Suprapubic skin (tissue), 4 donors: ENCODE data around the gene KIF5A. TPM values are rescaled to one million over a fixed set of nuclear protein-coding genes. Genes with fewer than 3 reads are reported as not detected.
A peak's percentile ranks its signal among the peaks of the same experiment; 100 is the strongest.
"Not testable (repeated sequence)": the region's sequence is repeated elsewhere in the genome, so short reads cannot be mapped to it uniquely, and the experiment has no call there.

Experiments used
- DNase-seq, 2 donors: peaks; one replicate each; pipeline ENCODE4 v3.0.0-alpha.2; 2019; ENCODE audit warnings: low spot score in 2 of 2
- H3K27ac ChIP-seq: fragments of 200-600 bp; sonication (generic); one replicate; pipeline ENCODE4 v1.5.1; 2019
- H3K27me3 ChIP-seq: fragments of 200-600 bp; sonication (generic); one replicate; pipeline ENCODE4 v1.5.1; 2019
- H3K36me3 ChIP-seq: fragments of 200-600 bp; sonication (generic); one replicate; pipeline ENCODE4 v1.5.1; 2019
- H3K4me1 ChIP-seq: fragments of 200-600 bp; sonication (generic); one replicate; pipeline ENCODE4 v1.5.1; 2019
- H3K4me3 ChIP-seq: fragments of 200-600 bp; sonication (generic); one replicate; pipeline ENCODE4 v1.5.1; 2019; ENCODE audit warnings: mild to moderate bottlenecking
- H3K9me3 ChIP-seq: fragments of 200-600 bp; sonication (generic); one replicate; pipeline ENCODE4 v1.5.1; 2019
- CTCF ChIP-seq, 2 donors: fragments of 200-600 bp in 1 of 2; fragments of 450-650 bp in 1 of 2; sonication (generic) in 1 of 2; IDR thresholded peaks; one replicate each; pipeline ENCODE4 v1.5.1; 2016 to 2019; ENCODE audit warnings: antibody characterized with exemption in 2 of 2, mild to moderate bottlenecking in 1 of 2, moderate library complexity in 1 of 2
- EP300 ChIP-seq: sonication (generic); formaldehyde crosslinking; IDR thresholded peaks from one replicate; pipeline ENCODE4 v1.6.1; 2017; ENCODE audit warnings: antibody characterized with exemption
- POLR2A ChIP-seq, 2 donors: fragments of 450-650 bp; IDR thresholded peaks; one replicate each; pipeline ENCODE4 v1.6.1; 2017; ENCODE audit warnings: antibody characterized with exemption in 2 of 2, mild to moderate bottlenecking in 2 of 2, moderate library complexity in 2 of 2
- POLR2AphosphoS5 ChIP-seq, 3 donors: sonication (generic); formaldehyde crosslinking; IDR thresholded peaks; one replicate each; pipeline ENCODE4 v1.6.1; 2017; ENCODE audit warnings: antibody characterized with exemption in 3 of 3
- WGBS: methylation state at CpG from one replicate; pipeline ENCODE4 v1.1.5; 2018; 5-methylcytosine and 5-hydroxymethylcytosine counted together
- total RNA-seq, 4 donors: library from RNA; depleted of rRNA; stranded (reverse); fragments of >200 nt; gene quantifications; one replicate each; pipeline ENCODE4 v1.1.0, GENCODE V29; 2016

Gene KIF5A
- total RNA-seq, result under 1 TPM in 2 of 4 donors, not detected in 2; 0.08 to 0.23 TPM

GRCh38 chr12:57549909-57550640 lies at the start of gene KIF5A:
Gene KIF5A (plus strand): TSS chr12:57550044. CDS start chr12:57550272, 228 bp downstream.
- TF ChIP-seq POLR2AphosphoS5 (IDR thresholded peaks at IDR 0.05) (no peak), CTCF (IDR thresholded peaks at IDR 0.05) (no peak), EP300 (no peak), POLR2A (IDR thresholded peaks at IDR 0.05) (no peak)
- H3K4me1 ChIP-seq, result peaks cover 28% of the 10 kb centered on the region
- peak within 1 kb of the TSS; percentile 49 for H3K4me3 ChIP-seq
- 28% methylated on average over 20 of the region's 52 CpGs for WGBS
- H3K27ac ChIP-seq, result no peak within 1 kb of the TSS
- DNase-seq, result no peak
- no peaks in the 10 kb centered on the region for H3K9me3 ChIP-seq
- peaks cover 37% of the 10 kb centered on the region for H3K27me3 ChIP-seq
- no peaks in the 10 kb centered on the region for H3K36me3 ChIP-seq

- Histone ChIP-seq H3K36me3 (peaks cover 90% of the 10 kb centered on the region), H3K27ac (no peak overlapping the region), H3K4me3 (no peak overlapping the region), H3K9me3 (no peaks in the 10 kb centered on the region), H3K4me1 (no peaks in the 10 kb centered on the region), H3K27me3 (no peaks in the 10 kb centered on the region)
- WGBS, result 92% methylated on average over 11 of the region's 11 CpGs
- TF ChIP-seq POLR2AphosphoS5 (IDR thresholded peaks at IDR 0.05), result no peak
- no peak for DNase-seq
These were observed 49.6 kb upstream of the KIF5A start for GRCh38 chr12:57500213-57500612.

- 94% methylated on average over 22 of the region's 22 CpGs for WGBS
- H3K27me3 ChIP-seq, H3K9me3 ChIP-seq, H3K4me3 ChIP-seq, H3K27ac ChIP-seq, DNase-seq, H3K4me1 ChIP-seq: not testable (repeated sequence)
- H3K36me3 ChIP-seq, result peaks cover 88% of the 10 kb centered on the region
These were observed 47.4 kb upstream of the KIF5A start for GRCh38 chr12:57502311-57502969.

GRCh38 chr12:57506541-57506940 lies 43.3 kb upstream of the KIF5A start:
- H3K4me3 ChIP-seq, H3K9me3 ChIP-seq, DNase-seq, H3K27me3 ChIP-seq, H3K4me1 ChIP-seq, H3K27ac ChIP-seq: not testable (repeated sequence)
- 84% methylated on average over 4 of the region's 4 CpGs for WGBS
- peaks cover 82% of the 10 kb centered on the region for H3K36me3 ChIP-seq

- 94% methylated on average over 11 of the region's 28 CpGs for WGBS
- not testable (repeated sequence) for H3K27ac ChIP-seq, H3K4me1 ChIP-seq, H3K4me3 ChIP-seq, H3K27me3 ChIP-seq, DNase-seq, H3K9me3 ChIP-seq
- peaks cover 83% of the 10 kb centered on the region for H3K36me3 ChIP-seq
These were observed 42.0 kb upstream of the KIF5A start for GRCh38 chr12:57507796-57508195.

- Histone ChIP-seq H3K4me1 (no peaks in the 10 kb centered on the region), H3K27me3 (no peaks in the 10 kb centered on the region), H3K27ac (no peak overlapping the region), H3K9me3 (no peaks in the 10 kb centered on the region), H3K36me3 (peaks cover 83% of the 10 kb centered on the region), H3K4me3 (no peak overlapping the region)
- 88% methylated on average over 4 of the region's 4 CpGs for WGBS
- no peak for TF ChIP-seq EP300
- TF ChIP-seq POLR2A (IDR thresholded peaks at IDR 0.05), result no peak
- TF ChIP-seq POLR2AphosphoS5 (IDR thresholded peaks at IDR 0.05), result no peak
- no peak for TF ChIP-seq CTCF (IDR thresholded peaks at IDR 0.05)
- no peak for DNase-seq
These were observed 38.7 kb upstream of the KIF5A start for GRCh38 chr12:57511161-57511560.

GRCh38 chr12:57511588-57512325 lies 38.1 kb upstream of the KIF5A start:
- Histone ChIP-seq H3K4me3 (no peak overlapping the region), H3K27ac (no peak overlapping the region), H3K4me1 (no peaks in the 10 kb centered on the region), H3K9me3 (no peaks in the 10 kb centered on the region), H3K36me3 (peaks cover 85% of the 10 kb centered on the region), H3K27me3 (no peaks in the 10 kb centered on the region)
- no peak for DNase-seq
- 98% methylated on average over 7 of the region's 7 CpGs for WGBS
- TF ChIP-seq POLR2A (IDR thresholded peaks at IDR 0.05) (no peak), CTCF (IDR thresholded peaks at IDR 0.05) (no peak), EP300 (no peak), POLR2AphosphoS5 (IDR thresholded peaks at IDR 0.05) (no peak)
